ENCODE results near the gene TMEM183A.
"Not testable (repeated sequence)": the region's sequence is repeated elsewhere in the genome, so short reads cannot be mapped to it uniquely, and the experiment has no call there.

Gene TMEM183A

GRCh38 chr1:203006948-203007871 lies at the start of gene TMEM183A:
TSS of gene TMEM183A (plus strand) at chr1:203007374. CDS start at chr1:203007466, 92 bp downstream.
- DNase-seq, result peak; percentile 55

DNA sequence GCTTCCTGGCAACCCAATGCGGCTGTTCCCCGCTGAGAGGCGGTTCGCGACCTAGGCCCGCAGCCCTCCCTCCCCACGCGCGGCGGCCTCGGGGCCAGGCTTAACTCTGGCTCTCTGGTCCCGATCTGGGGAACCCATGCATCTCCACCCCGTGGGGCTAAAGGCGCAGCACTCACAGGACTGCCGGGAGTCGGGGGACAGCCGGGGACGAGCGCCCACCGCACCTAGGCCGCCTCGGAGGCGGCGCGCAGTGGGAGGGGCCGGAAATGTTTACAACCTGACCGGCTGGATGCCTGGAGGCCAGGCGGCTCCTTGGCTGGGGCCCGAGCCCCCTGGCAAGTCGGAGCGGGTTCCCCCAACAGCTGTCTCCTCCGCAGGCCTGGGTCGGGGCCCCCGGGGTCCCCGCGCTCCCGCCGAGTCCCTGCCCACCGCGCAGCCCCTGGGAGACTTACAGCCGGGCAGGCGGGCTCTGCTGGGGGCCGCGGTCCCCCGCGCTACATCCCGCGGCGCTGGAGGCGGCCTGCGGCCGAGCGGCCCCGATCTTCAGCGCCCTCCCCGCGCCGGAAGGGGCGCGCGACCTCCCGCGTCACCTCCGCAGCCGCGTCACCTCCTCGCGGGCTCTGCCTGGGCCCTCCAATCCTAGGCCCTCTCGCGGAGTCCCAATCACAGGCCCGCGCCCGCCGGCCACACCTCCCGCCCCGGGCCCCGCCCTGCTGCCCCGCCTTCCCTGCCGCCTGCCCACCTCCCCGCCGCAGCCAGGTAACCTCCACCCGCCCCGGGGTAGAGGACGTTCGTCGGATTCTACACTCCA lies 49.2 kb upstream of the TMEM183A start, which contains the start of gene ADIPOR1:
ADIPOR1 (minus strand) TSS at position 580 of the 811 bp plus-strand sequence. CDS start 7,242 bp downstream, outside the sequence.
- DNase-seq, result peak; percentile 97

GRCh38 chr1:202958544-202959275 lies 48.5 kb upstream of the TMEM183A start:
- no peak for DNase-seq

DNA sequence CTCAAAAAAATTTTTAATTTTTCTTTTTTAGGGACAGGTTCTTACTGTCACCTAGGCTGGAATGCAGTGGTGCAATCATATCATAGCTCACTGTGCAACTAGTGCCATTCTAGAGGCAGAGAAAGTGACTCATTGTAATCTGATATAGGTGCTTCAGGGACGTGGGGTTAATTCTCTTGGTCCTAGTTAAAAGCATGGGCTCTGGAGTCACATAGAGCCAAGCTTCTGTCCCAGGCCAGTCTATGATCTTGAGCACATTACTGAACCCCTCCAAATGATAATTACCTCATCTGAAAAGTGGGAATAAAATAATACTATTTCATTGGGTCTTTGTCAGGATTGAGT lies 47.9 kb upstream of the TMEM183A start:
- DNase-seq, result peak; percentile 39

DNA sequence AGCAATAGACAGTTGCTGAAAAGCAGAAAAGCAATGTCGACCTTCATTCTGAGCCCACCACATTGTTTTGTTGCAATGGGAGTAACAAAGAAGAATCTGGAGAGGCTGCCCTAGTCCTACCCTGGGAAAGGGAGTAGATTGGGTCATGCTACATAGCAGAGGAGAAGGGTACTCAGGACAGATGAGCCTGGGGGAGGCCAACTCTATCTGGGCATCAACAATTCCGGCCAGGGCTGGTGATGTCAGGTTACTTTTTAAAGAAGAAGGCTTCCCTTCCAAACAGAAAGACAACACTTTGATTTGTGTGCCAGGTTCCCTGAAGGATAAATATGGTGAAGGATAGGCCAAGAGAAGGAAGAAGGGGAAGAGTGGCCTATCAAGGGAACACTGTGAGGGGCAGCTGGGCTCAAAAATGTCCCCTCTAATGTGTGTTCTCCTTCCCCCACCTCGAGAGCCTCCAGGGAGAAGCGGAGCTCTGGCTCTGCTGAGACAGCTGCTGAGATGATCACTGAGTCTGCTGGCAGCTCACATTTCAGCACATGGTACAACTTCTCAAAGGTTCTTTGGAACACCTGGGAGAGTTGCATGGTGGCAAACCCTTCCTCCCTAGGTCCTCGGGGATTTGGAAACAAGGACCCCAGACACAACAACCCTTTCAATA lies 45.8 kb upstream of the TMEM183A start:
- DNase-seq, result no peak

- no peak for DNase-seq
Measured at GRCh38 chr1:202964791-202965410, 42.3 kb upstream of the TMEM183A start.

GRCh38 chr1:202965422-202965821 lies 41.8 kb upstream of the TMEM183A start:
- no peak for DNase-seq

DNA sequence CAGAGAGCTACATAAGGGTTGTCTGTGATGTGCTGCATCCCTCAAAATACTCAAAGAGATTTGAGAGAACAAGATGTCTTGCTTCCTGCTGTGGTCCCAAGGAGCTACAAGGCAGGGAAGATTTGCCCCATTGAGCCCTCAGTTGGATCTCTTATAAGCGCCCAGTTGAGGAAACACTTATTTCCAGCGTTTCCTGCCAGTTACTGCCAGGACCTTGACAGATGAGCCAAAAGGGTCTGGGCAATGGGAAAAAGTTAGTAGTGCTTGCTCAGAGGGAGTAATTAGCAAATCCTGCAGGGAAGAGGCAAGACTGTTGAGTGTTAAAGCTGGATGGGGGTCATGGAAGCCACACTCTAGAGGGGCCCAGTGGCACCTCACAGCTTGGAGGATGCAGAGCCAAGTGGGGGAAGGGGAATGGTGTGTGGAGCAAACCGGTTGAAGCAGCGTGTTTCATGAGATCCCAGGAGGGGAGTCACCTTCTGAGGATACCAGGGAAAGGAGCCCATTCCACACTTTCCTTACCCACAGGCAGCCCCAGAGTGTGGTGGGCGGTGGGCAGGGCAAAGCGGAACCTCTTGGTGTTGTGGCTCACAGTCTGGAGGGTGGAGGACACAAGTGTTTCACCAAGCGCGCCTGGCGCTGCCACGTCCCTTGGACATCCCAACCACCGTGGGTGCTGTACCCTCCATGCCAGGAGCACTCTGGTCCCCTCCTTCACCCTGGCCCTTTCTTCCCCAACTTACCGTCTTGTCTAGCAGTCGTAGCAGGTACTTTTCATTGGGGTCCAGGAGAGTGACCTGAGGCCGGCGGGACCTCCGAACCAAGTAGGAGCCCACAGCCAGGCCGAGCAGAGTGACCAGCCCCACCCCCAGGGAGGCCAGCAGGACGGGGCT lies 40.9 kb upstream of the TMEM183A start:
- DNase-seq, result no peak

DNA sequence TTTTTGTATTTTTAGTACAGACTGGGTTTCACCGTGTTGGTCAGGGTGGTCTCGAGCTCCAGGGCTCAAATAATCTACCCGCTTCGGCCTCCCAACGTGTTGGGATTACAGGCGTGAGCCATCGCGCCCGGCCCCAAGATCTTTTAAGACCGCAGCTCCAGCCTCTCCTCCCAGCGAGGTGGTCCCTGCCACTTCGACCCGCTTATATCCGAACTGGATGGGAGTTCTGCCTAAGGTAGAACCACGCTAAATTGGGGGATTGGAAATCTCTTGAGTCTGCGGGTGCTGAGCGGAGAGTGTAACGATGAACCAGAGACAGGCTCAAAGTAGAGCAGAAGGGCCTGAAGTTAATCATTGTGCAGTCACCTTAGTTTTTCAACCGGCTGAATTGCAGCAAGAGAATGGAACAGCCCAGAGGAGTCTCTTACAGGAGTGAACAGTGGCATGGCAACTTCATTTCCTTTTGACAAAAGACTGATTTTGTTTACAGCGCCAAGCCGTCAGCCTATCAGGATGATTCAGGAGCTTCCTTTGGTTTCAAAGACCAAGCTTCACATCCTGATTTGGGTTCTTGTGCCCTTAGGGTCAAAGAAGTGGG lies 39.4 kb upstream of the TMEM183A start:
- no peak for DNase-seq

- no peak for DNase-seq
Measured at GRCh38 chr1:202968351-202968750, 38.8 kb upstream of the TMEM183A start.

DNA sequence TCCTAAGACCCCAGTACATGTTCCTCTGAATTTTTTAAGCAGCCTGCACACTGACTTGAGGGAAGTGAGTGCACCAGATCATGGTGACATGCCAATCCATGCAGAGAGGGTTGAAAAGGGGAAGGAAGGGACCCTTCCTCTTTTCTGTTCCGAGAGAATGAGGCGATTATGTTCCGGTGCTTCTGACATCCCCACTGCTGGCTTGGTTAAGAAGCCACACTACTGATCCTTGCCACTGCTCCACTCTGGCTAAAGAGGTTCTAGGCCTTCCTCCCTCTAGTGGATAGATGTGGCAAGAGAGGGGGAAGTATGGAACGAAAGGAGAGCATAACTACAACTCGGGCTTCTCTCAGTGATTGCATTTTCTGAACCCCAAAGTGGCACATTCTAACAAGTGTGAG lies 38.3 kb upstream of the TMEM183A start:
- DNase-seq, result peak; percentile 57

DNA sequence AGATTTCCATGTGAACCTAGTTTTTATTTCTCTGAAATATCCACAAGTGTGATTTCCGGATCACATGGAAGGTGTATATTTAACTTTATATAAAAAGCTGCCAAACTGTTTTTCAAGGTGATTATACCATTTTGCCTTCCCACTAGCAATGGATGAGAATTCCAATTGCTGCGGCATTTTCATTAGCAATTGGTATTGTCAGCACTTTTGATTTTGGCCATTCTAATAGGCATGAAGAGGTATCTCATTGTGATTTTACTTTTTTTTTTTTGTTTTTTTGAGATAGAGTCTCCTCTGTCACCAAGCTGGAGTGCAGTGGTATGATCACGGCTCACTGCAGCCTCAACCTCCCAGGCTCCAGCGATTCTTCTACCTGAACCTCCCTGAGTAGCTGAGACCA lies 35.1 kb upstream of the TMEM183A start:
- DNase-seq, result no peak

- DNase-seq, result no peak
Measured at GRCh38 chr1:202974856-202975255, 32.3 kb upstream of the TMEM183A start.

- no peak for DNase-seq
Measured at GRCh38 chr1:202976633-202977032, 30.5 kb upstream of the TMEM183A start.

DNA sequence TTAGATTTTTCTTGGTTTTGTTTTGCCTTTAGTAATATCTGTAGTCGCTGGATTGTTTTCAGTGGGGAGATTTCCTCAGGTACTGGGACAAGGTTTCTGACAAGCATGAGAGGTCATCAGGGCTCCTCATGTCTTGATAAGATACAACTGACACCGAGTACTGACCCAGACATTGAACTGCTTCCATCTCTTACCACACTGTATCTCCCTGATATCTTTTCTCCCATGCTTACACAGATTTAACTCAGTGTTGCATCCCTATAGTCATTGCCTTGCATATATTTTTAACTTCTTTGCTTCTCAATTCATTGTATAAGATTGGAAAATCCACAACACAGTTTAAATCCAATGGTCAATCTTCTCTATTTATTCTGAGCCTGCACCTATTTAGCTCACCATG lies 27.7 kb upstream of the TMEM183A start:
- no peak for DNase-seq

GRCh38 chr1:202981939-202982338 lies 25.2 kb upstream of the TMEM183A start:
- no peak for DNase-seq

GRCh38 chr1:202982715-202983430 lies 24.3 kb upstream of the TMEM183A start:
- no peak for DNase-seq

DNA sequence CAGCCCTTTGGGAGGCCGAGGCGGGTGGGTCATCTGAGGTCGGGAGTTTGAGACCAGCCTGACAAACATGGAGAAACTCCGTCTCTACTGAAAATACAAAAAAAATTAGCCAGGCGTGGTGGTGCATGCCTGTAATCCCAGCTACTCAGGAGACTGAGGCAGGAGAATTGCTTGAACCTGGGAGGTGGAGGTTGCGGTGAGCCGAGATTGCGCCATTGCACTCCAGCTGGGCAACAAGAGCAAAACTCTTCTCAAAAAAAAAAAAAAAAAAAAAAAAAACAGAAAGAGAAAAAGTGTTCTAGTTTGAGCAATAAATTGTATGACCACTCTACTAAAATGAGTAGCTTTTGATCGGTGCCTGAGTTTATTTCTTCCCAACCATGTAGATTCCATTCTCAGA lies 21.1 kb upstream of the TMEM183A start:
- not testable (repeated sequence) for DNase-seq

GRCh38 chr1:202987255-202987654 lies 19.9 kb upstream of the TMEM183A start:
- DNase-seq, result no peak

Data from 8988T (cell line).